ENCODE measurements around the gene TMEM14B. TPM values are rescaled to one million over a fixed set of nuclear protein-coding genes. Genes with fewer than 3 reads are reported as not detected.

TMEM14B gene
- total RNA-seq, 1 donor from 2014 or later, result 65.2 TPM

DNA sequence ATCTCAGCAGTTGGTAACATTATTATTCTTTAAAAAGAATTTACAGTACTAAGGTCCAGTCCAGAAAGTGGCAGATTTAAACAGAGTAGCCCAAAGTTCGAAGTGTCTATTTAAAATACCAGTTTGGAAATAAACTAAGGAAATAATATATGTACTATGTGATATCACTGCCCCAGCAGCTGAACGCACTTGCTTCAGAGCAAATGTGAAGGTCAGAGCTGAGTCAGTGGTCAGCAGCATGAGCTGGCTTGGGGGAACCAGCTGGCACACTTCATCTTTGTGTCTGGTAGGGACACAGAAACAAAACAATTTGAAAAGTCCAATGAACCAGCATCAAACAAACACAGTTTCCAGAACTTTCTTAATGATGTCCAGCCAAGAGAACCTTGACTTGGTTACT lies 15.4 kb downstream of the TMEM14B start:
- Histone ChIP-seq H3K4me3 (ENCODE audit: low read length in 3 of 3) (no peak overlapping the region), H3K36me3 (ENCODE audit: control insufficient read depth in 3 of 3, insufficient read depth in 3 of 3, low read length in 3 of 3) (peaks cover 0 to 4% (median 0%) of the 10 kb centered on the region in 3 donors), H3K27ac (ENCODE audit: low read depth, low read length) (no peak overlapping the region), H3K9ac (ENCODE audit: low read depth in 1 of 3, low read length in 3 of 3) (no peak overlapping the region), H3K9me3 (ENCODE audit: control insufficient read depth in 3 of 3, low read length in 3 of 3) (no peaks in the 10 kb centered on the region), H3K4me1 (ENCODE audit: control insufficient read depth in 3 of 3, insufficient read depth in 3 of 3, low read length in 3 of 3) (peaks cover 0 to 6% (median 2%) of the 10 kb centered on the region in 3 donors), H3K27me3 (ENCODE audit: control insufficient read depth in 3 of 3, insufficient read depth in 3 of 3, low read length in 3 of 3) (no peaks in the 10 kb centered on the region)

DNA sequence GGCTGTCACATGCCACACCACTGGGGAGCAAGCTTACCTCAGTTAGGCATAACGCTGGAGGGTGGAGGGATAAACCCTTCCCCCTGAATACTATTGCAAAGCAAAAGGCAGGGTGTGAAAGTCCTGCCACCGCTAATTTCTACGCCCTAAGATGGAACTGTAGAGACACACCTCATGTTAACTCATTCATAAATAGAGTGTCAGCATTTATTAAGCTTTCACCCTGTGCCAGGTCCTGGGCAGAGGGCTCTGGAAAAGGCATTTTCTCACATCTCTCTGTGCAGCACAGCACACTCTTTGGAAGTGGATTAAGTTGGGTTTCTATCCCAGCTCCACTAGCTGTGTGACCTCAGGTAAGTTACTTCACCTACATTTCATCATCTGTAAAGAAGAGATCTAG lies 21.8 kb downstream of the TMEM14B start:
- Histone ChIP-seq H3K9me3 (ENCODE audit: control insufficient read depth in 3 of 3, low read length in 3 of 3) (no peaks in the 10 kb centered on the region), H3K4me1 (ENCODE audit: control insufficient read depth in 3 of 3, insufficient read depth in 3 of 3, low read length in 3 of 3) (no peaks in the 10 kb centered on the region), H3K36me3 (ENCODE audit: control insufficient read depth in 3 of 3, insufficient read depth in 3 of 3, low read length in 3 of 3) (peaks cover 15 to 19% (median 17%) of the 10 kb centered on the region in 3 donors), H3K27me3 (ENCODE audit: control insufficient read depth in 3 of 3, insufficient read depth in 3 of 3, low read length in 3 of 3) (no peaks in the 10 kb centered on the region), H3K27ac (ENCODE audit: low read depth, low read length) (no peak overlapping the region), H3K9ac (ENCODE audit: low read depth in 1 of 3, low read length in 3 of 3) (no peak overlapping the region), H3K4me3 (ENCODE audit: low read length in 3 of 3) (no peak overlapping the region)

DNA sequence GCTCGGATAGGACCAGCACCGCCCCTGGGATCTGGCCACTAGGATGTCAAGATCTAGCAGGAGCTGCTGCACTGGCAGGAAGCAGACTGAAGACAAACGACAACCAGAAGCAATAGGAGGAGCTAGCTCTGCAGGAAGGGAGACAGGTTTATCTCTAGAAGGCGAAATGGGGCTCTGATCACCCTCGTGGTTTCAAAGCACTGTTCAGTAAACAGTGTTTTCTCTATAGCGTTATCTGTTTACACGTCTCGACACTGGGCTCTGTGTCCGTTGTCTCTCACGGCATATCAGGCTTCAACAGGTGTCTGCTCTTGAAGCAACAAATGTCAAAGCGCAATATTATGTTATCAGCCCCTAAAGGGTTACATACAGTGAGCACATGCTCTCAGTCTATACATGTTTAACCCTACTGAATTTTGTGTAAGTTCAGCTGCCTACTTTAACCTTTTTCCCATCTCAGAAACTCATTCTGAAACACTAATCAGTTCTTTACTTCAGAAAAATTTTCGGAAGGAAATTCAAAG lies 23.8 kb downstream of the TMEM14B start:
- H3K27ac ChIP-seq (ENCODE audit: low read depth, low read length), result no peak overlapping the region
- no peaks in the 10 kb centered on the region for H3K4me1 ChIP-seq (ENCODE audit: control insufficient read depth in 3 of 3, insufficient read depth in 3 of 3, low read length in 3 of 3)
- no peak overlapping the region for H3K4me3 ChIP-seq (ENCODE audit: low read length in 3 of 3)
- H3K36me3 ChIP-seq (ENCODE audit: control insufficient read depth in 3 of 3, insufficient read depth in 3 of 3, low read length in 3 of 3), result peaks cover 18 to 24% (median 19%) of the 10 kb centered on the region in 3 donors
- H3K9ac ChIP-seq (ENCODE audit: low read depth in 1 of 3, low read length in 3 of 3), result no peak overlapping the region
- no peaks in the 10 kb centered on the region for H3K27me3 ChIP-seq (ENCODE audit: control insufficient read depth in 3 of 3, insufficient read depth in 3 of 3, low read length in 3 of 3)
- no peaks in the 10 kb centered on the region for H3K9me3 ChIP-seq (ENCODE audit: control insufficient read depth in 3 of 3, low read length in 3 of 3)

DNA sequence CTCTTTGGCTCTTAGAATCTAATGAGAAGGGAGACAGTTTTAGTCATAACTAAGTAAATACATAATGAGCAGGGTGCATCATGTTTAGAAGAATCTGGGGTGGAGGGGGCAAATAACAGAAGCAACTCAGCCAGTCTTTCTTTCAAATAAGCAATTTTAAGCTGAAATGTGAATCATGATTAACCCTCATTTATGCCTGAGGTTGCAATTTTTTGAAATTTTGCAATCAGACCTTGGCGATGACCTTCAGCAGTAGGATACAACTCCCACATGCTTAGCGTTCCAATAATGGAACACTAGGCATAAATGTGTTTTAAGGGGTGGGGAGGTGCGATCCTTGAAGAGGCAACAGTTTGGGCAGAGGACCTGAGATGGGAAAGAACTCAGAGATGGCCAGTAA lies 30.6 kb downstream of the TMEM14B start:
- H3K27ac ChIP-seq (ENCODE audit: low read depth, low read length), result no peak overlapping the region
- H3K9ac ChIP-seq (ENCODE audit: low read depth in 1 of 3, low read length in 3 of 3), result no peak overlapping the region
- no peaks in the 10 kb centered on the region for H3K9me3 ChIP-seq (ENCODE audit: control insufficient read depth in 3 of 3, low read length in 3 of 3)
- H3K4me1 ChIP-seq (ENCODE audit: control insufficient read depth in 3 of 3, insufficient read depth in 3 of 3, low read length in 3 of 3), result no peaks in the 10 kb centered on the region
- peaks cover 2 to 16% (median 6%) of the 10 kb centered on the region in 3 donors for H3K36me3 ChIP-seq (ENCODE audit: control insufficient read depth in 3 of 3, insufficient read depth in 3 of 3, low read length in 3 of 3)
- no peaks in the 10 kb centered on the region for H3K27me3 ChIP-seq (ENCODE audit: control insufficient read depth in 3 of 3, insufficient read depth in 3 of 3, low read length in 3 of 3)
- H3K4me3 ChIP-seq (ENCODE audit: low read length in 3 of 3), result no peak overlapping the region

DNA sequence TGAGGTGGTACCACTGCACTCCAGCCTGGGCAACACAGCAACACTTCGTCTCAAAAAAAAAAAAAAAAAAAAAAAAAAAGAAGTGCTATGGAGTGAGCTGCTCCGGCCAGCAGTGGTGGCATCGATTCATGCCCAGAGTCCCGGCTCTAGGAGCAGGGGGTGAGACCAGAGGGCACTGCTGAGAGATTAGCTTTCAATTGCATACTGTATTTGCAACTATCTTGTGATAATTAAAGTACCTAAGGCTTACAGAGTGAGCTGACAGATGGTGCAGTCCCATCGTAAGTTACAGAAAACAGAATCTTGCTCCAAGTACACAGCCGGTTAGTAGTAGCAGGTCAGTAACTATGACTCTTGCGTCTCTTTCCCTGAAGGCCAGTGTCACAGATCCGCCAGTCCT lies 31.5 kb downstream of the TMEM14B start:
- Histone ChIP-seq H3K9ac (ENCODE audit: low read depth in 1 of 3, low read length in 3 of 3) (no peak overlapping the region), H3K4me3 (ENCODE audit: low read length in 3 of 3) (no peak overlapping the region), H3K9me3 (ENCODE audit: control insufficient read depth in 3 of 3, low read length in 3 of 3) (no peaks in the 10 kb centered on the region), H3K4me1 (ENCODE audit: control insufficient read depth in 3 of 3, insufficient read depth in 3 of 3, low read length in 3 of 3) (no peaks in the 10 kb centered on the region), H3K27me3 (ENCODE audit: control insufficient read depth in 3 of 3, insufficient read depth in 3 of 3, low read length in 3 of 3) (no peaks in the 10 kb centered on the region), H3K27ac (ENCODE audit: low read depth, low read length) (no peak overlapping the region), H3K36me3 (ENCODE audit: control insufficient read depth in 3 of 3, insufficient read depth in 3 of 3, low read length in 3 of 3) (peaks cover 2 to 16% (median 6%) of the 10 kb centered on the region in 3 donors)

DNA sequence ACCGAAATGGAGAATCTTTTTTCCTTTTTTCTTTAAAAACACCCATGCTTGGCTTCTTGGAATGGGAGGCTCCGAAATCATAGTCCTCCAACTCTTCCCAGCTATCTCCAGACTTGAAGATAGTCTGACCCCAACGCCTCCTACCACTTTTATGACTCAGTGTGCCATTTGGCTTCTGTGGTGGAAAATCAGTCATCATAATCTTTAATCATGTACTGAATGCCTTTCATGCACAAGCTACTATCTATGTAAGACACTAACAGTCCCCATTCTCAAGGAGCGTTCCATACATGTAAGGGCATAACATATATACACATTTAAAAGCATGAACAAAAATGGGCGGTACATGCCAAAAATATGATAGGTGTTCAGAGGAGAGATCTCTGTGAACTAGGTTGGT lies 44.1 kb downstream of the TMEM14B start:
- Histone ChIP-seq H3K36me3 (ENCODE audit: control insufficient read depth in 3 of 3, insufficient read depth in 3 of 3, low read length in 3 of 3) (peaks cover 0 to 4% (median 3%) of the 10 kb centered on the region in 3 donors), H3K4me1 (ENCODE audit: control insufficient read depth in 3 of 3, insufficient read depth in 3 of 3, low read length in 3 of 3) (no peaks in the 10 kb centered on the region), H3K9ac (ENCODE audit: low read depth in 1 of 3, low read length in 3 of 3) (no peak overlapping the region), H3K9me3 (ENCODE audit: control insufficient read depth in 3 of 3, low read length in 3 of 3) (no peaks in the 10 kb centered on the region), H3K27me3 (ENCODE audit: control insufficient read depth in 3 of 3, insufficient read depth in 3 of 3, low read length in 3 of 3) (no peaks in the 10 kb centered on the region), H3K4me3 (ENCODE audit: low read length in 3 of 3) (no peak overlapping the region), H3K27ac (ENCODE audit: low read depth, low read length) (no peak overlapping the region)

DNA sequence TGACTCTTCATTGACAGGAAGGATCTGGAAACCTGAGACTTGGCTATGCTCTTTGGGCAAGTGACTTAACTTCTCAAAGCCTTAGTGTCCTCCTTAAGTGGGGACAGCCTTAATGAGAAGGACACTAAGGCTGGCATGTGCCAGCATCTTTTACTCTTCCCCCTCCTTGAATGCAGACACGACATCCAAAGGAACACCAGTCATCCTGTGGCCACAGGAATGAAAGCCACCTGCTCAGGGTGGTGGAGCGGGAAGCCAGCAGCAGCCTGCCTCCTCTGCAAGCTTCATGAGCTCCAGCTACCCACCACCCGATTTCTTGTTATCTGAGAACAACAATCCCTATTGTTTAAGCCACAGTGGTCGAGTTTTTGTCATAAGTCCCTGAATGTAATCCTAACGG lies 44.5 kb downstream of the TMEM14B start:
- no peak overlapping the region for H3K27ac ChIP-seq (ENCODE audit: low read depth, low read length)
- H3K4me1 ChIP-seq (ENCODE audit: control insufficient read depth in 3 of 3, insufficient read depth in 3 of 3, low read length in 3 of 3), result no peaks in the 10 kb centered on the region
- no peaks in the 10 kb centered on the region for H3K27me3 ChIP-seq (ENCODE audit: control insufficient read depth in 3 of 3, insufficient read depth in 3 of 3, low read length in 3 of 3)
- no peak overlapping the region for H3K9ac ChIP-seq (ENCODE audit: low read depth in 1 of 3, low read length in 3 of 3)
- no peaks in the 10 kb centered on the region for H3K9me3 ChIP-seq (ENCODE audit: control insufficient read depth in 3 of 3, low read length in 3 of 3)
- peaks cover 0 to 3% (median 2%) of the 10 kb centered on the region in 3 donors for H3K36me3 ChIP-seq (ENCODE audit: control insufficient read depth in 3 of 3, insufficient read depth in 3 of 3, low read length in 3 of 3)
- H3K4me3 ChIP-seq (ENCODE audit: low read length in 3 of 3), result no peak overlapping the region

DNA sequence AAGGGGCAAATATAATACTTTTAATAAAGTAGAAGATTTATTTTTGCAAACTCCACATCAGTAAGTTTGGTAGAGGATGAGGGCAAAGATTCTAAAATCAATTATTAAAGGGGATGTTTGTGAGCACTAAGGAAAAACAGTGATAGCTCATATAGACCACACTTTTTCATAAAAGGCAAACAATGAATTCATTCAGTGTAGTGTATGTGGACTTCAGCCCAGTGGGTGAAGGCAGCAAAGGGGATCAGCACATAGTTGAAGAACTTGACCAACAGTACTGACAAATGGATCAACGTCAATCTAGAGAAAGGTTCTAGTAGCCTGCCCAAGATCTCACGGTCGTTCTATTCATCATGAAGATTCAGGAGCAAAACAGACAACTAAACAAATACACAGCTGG lies 45.4 kb downstream of the TMEM14B start:
- Histone ChIP-seq H3K27ac (ENCODE audit: low read depth, low read length) (no peak overlapping the region), H3K4me3 (ENCODE audit: low read length in 3 of 3) (no peak overlapping the region), H3K9ac (ENCODE audit: low read depth in 1 of 3, low read length in 3 of 3) (no peak overlapping the region), H3K36me3 (ENCODE audit: control insufficient read depth in 3 of 3, insufficient read depth in 3 of 3, low read length in 3 of 3) (peaks cover 0 to 3% (median 1%) of the 10 kb centered on the region in 3 donors), H3K27me3 (ENCODE audit: control insufficient read depth in 3 of 3, insufficient read depth in 3 of 3, low read length in 3 of 3) (no peaks in the 10 kb centered on the region), H3K9me3 (ENCODE audit: control insufficient read depth in 3 of 3, low read length in 3 of 3) (no peaks in the 10 kb centered on the region), H3K4me1 (ENCODE audit: control insufficient read depth in 3 of 3, insufficient read depth in 3 of 3, low read length in 3 of 3) (no peaks in the 10 kb centered on the region)

DNA sequence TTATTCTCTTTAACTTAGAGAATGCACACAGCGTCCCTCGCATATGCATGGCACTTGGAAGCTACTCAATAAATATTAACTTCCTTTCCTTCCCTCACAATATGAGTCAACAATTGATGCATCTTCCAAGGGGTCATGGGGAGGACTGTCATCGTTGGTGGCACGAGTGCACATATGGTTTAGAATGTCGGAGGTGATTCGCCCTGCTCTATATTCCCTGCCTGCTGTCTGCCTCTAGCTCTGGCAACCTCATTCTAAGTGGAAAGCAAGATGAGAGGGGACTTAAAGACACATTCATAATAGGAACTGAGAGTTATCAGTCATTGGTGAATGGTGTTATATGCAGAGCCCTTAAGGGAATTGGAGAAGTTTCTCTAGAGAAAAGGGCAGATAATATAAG lies 46.1 kb downstream of the TMEM14B start:
- Histone ChIP-seq H3K27ac (ENCODE audit: low read depth, low read length) (no peak overlapping the region), H3K9ac (ENCODE audit: low read depth in 1 of 3, low read length in 3 of 3) (no peak overlapping the region), H3K4me1 (ENCODE audit: control insufficient read depth in 3 of 3, insufficient read depth in 3 of 3, low read length in 3 of 3) (no peaks in the 10 kb centered on the region), H3K36me3 (ENCODE audit: control insufficient read depth in 3 of 3, insufficient read depth in 3 of 3, low read length in 3 of 3) (peaks cover 0 to 3% (median 1%) of the 10 kb centered on the region in 3 donors), H3K27me3 (ENCODE audit: control insufficient read depth in 3 of 3, insufficient read depth in 3 of 3, low read length in 3 of 3) (no peaks in the 10 kb centered on the region), H3K9me3 (ENCODE audit: control insufficient read depth in 3 of 3, low read length in 3 of 3) (no peaks in the 10 kb centered on the region), H3K4me3 (ENCODE audit: low read length in 3 of 3) (no peak overlapping the region)

DNA sequence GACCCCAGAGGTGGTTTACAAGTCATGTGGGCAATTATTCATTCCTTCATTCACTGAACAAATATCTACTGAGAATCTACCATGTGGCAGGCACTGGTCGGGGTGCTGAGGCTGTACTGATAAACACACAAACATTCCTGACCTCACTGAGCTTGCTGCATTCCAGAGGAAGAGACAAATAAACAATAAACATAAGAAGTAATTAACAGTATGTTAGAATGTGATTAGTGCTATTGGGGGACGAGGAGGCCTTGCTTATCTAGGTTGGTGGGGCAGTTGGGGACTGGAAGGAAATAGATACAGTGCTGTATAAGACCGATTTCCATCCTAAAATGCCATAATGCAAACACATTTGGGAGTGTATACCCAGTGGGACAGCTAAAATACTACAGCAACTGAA lies 46.6 kb downstream of the TMEM14B start:
- H3K36me3 ChIP-seq (ENCODE audit: control insufficient read depth in 3 of 3, insufficient read depth in 3 of 3, low read length in 3 of 3), result peaks cover 0 to 3% (median 1%) of the 10 kb centered on the region in 3 donors
- H3K27me3 ChIP-seq (ENCODE audit: control insufficient read depth in 3 of 3, insufficient read depth in 3 of 3, low read length in 3 of 3), result no peaks in the 10 kb centered on the region
- no peaks in the 10 kb centered on the region for H3K4me1 ChIP-seq (ENCODE audit: control insufficient read depth in 3 of 3, insufficient read depth in 3 of 3, low read length in 3 of 3)

More for the DNA sequence above, 46.6 kb downstream of the TMEM14B start:
- Histone ChIP-seq H3K9ac (ENCODE audit: low read depth in 1 of 3, low read length in 3 of 3) (no peak overlapping the region), H3K9me3 (ENCODE audit: control insufficient read depth in 3 of 3, low read length in 3 of 3) (no peaks in the 10 kb centered on the region), H3K27ac (ENCODE audit: low read depth, low read length) (no peak overlapping the region), H3K4me3 (ENCODE audit: low read length in 3 of 3) (no peak overlapping the region)

All from skeletal muscle tissue (tissue), 4 donors.